Liver (tissue), 9 donors: ENCODE results near the gene RAB27B. TPM values are rescaled to one million over a fixed set of nuclear protein-coding genes. Genes with fewer than 3 reads are reported as not detected.

ENCODE experiments used
- DNase-seq: peaks from one replicate; pipeline ENCODE4 v3.0.0-alpha.2; 2017; ENCODE audit warnings: low spot score
- H3K27ac ChIP-seq, 2 donors: one replicate each; pipeline ENCODE4 v1.7.0; 2013; ENCODE audit warnings: inconsistent platforms in 2 of 2, low read length in 2 of 2, control low read depth in 1 of 2, low read depth in 1 of 2, mild to moderate bottlenecking in 1 of 2
- H3K27me3 ChIP-seq, 4 donors: one replicate each; pipeline versions ENCODE4 v1.6.1 to v1.7.0; 2013; ENCODE audit warnings: low read length in 3 of 4, inconsistent platforms in 1 of 4, mild to moderate bottlenecking in 1 of 4, moderate library complexity in 1 of 4; ENCODE audit not compliant: control insufficient read depth in 4 of 4, insufficient read depth in 4 of 4
- H3K36me3 ChIP-seq, 4 donors: one replicate each; pipeline versions ENCODE4 v1.6.1 to v1.7.0; 2013; ENCODE audit warnings: low read length in 3 of 4, mild to moderate bottlenecking in 3 of 4, low read depth in 1 of 4, moderate library complexity in 1 of 4; ENCODE audit not compliant: control insufficient read depth in 4 of 4, insufficient read depth in 3 of 4
- H3K4me1 ChIP-seq, 4 donors: one replicate each; pipeline versions ENCODE4 v1.6.1 to v1.7.0; 2013; ENCODE audit warnings: low read length in 3 of 4, mild to moderate bottlenecking in 3 of 4, moderate library complexity in 1 of 4; ENCODE audit not compliant: control insufficient read depth in 4 of 4, insufficient read depth in 4 of 4
- H3K4me3 ChIP-seq, 3 donors: one replicate each; pipeline versions ENCODE4 v1.6.1 to v1.7.0; 2013; ENCODE audit warnings: low read length in 3 of 3, control low read depth in 1 of 3, low read depth in 1 of 3, mild to moderate bottlenecking in 1 of 3
- H3K9ac ChIP-seq, 2 donors: one replicate each; pipeline ENCODE4 v1.7.0; 2013; ENCODE audit warnings: low read length in 2 of 2, mild to moderate bottlenecking in 2 of 2, moderate library complexity in 2 of 2, control low read depth in 1 of 2, low read depth in 1 of 2
- H3K9me3 ChIP-seq, 4 donors: one replicate each; pipeline versions ENCODE4 v1.6.1 to v1.7.0; 2013; ENCODE audit warnings: low read length in 3 of 4; ENCODE audit not compliant: control insufficient read depth in 4 of 4
- ATF3 ChIP-seq: IDR thresholded peaks from 2 replicates; pipeline ENCODE4 v1.6.1; 2016; ENCODE audit warnings: antibody characterized with exemption
- FOXA1 ChIP-seq: IDR thresholded peaks from 2 replicates; pipeline ENCODE4 v1.6.1; 2016; ENCODE audit warnings: antibody characterized with exemption
- FOXA2 ChIP-seq: IDR thresholded peaks from 2 replicates; pipeline ENCODE4 v1.6.1; 2016; ENCODE audit warnings: antibody characterized with exemption
- GABPA ChIP-seq, 2 donors: IDR thresholded peaks in 1 of 2; conservative IDR thresholded peaks in 1 of 2; 2 replicates each; pipeline ENCODE4 v1.6.1; 2016; ENCODE audit warnings: antibody characterized with exemption in 2 of 2, mild to moderate bottlenecking in 1 of 2, moderate library complexity in 1 of 2
- HNF4A ChIP-seq, 2 donors: conservative IDR thresholded peaks; 2 replicates each; pipeline ENCODE4 v1.6.1; 2016; ENCODE audit warnings: antibody characterized with exemption in 2 of 2, mild to moderate bottlenecking in 2 of 2
- HNF4G ChIP-seq: IDR thresholded peaks from 2 replicates; pipeline ENCODE4 v1.6.1; 2016; ENCODE audit warnings: antibody characterized with exemption
- JUND ChIP-seq, 2 donors: IDR thresholded peaks; 2 replicates each; pipeline ENCODE4 v1.6.1; 2016; ENCODE audit warnings: antibody characterized with exemption in 2 of 2
- MAX ChIP-seq: IDR thresholded peaks from 2 replicates; pipeline ENCODE4 v1.6.1; 2016; ENCODE audit warnings: antibody characterized with exemption
- NR2F2 ChIP-seq: IDR thresholded peaks from 2 replicates; pipeline ENCODE4 v1.6.1; 2016; ENCODE audit warnings: antibody characterized with exemption
- RAD21 ChIP-seq, 2 donors: IDR thresholded peaks; 2 replicates each; pipeline ENCODE4 v1.6.1; 2016; ENCODE audit warnings: antibody characterized with exemption in 2 of 2, mild to moderate bottlenecking in 2 of 2
- REST ChIP-seq: IDR thresholded peaks from 2 replicates; pipeline ENCODE4 v1.6.1; 2016; ENCODE audit warnings: antibody characterized with exemption, mild to moderate bottlenecking
- RXRA ChIP-seq, 2 donors: IDR thresholded peaks; 2 replicates each; pipeline ENCODE4 v1.6.1; 2017 to 2018; ENCODE audit warnings: antibody characterized with exemption in 2 of 2, mild to moderate bottlenecking in 1 of 2
- SP1 ChIP-seq: IDR thresholded peaks from 2 replicates; pipeline ENCODE4 v1.6.1; 2018; ENCODE audit warnings: antibody characterized with exemption, mild to moderate bottlenecking
- TAF1 ChIP-seq: conservative IDR thresholded peaks from 2 replicates; pipeline ENCODE4 v1.6.1; 2016; ENCODE audit warnings: antibody characterized with exemption, mild to moderate bottlenecking
- YY1 ChIP-seq: IDR thresholded peaks from 2 replicates; pipeline ENCODE4 v1.6.1; 2016; ENCODE audit warnings: antibody characterized with exemption, mild to moderate bottlenecking
- WGBS: extraction: QIAGEN DNeasy Blood & Tissue Kit; methylation state at CpG from one replicate; pipeline ENCODE4 v1.1.7; 2013; 5-methylcytosine and 5-hydroxymethylcytosine counted together
- polyA plus RNA-seq, 2 donors: library from polyadenylated mRNA; stranded (reverse) in 1 of 2; unstranded in 1 of 2; fragments of 200-250 nt in 1 of 2; fragments of >200 nt in 1 of 2; fragmentation: Nextera tagmentation in 1 of 2; extraction: Ambion mirVana in 1 of 2; gene quantifications; one replicate each; pipeline versions ENCODE4 v1.2.1 to v1.2.3, GENCODE V29; 2013 to 2015
- total RNA-seq, 2 donors: library from RNA; depleted of rRNA; stranded (reverse); fragments of >200 nt; gene quantifications; one replicate each; pipeline ENCODE4 v1.2.3, GENCODE V29; 2014
- TF ChIP-seq, protein P1 (sequence below): fragments of 150-350 bp; IDR thresholded peaks from 2 replicates; pipeline ENCODE4 v1.5.1; 2017; ENCODE audit warnings: improper control_type of control experiment, low read depth, low read length; ENCODE audit not compliant: missing input control
- TF ChIP-seq, protein P2 (sequence below): IDR thresholded peaks from 2 replicates; pipeline ENCODE4 v1.6.1; 2016; ENCODE audit warnings: antibody characterized with exemption
- donor health status: healthy.
- donor health status: healthy.
- donor health status: healthy.
- donor health status: healthy.
- donor health status: healthy.

RAB27B gene
- total and polyA plus RNA-seq, 4 donors, result 0.13 to 4.5 (median 0.24) TPM

DNA sequence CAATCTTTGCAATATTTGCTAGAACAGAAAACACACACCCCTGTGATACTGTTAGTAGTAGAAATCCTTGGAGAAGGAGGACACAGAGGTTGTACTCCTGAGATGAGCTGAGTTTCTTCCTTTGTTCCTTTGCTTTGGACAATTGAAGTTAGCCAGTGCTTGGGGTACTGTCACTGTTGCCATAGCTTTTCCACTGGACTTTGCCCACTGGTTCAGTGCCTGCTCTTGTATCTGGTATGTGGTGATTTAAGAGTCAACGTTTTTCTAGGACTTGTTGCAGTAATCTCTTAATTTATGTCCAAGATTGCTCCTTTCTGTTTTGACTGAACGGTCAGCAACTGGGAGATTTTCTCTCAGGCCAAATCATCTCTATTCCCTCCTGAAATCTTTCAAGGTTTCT is 26.1 kb upstream of the RAB27B start:
- H3K27ac ChIP-seq, result no peak overlapping the region

More for the DNA sequence above, 26.1 kb upstream of the RAB27B start:
- TF ChIP-seq REST (no peak), ATF3 (no peak), NR2F2 (no peak), HNF4G (peak; percentile 67), JUND (IDR thresholded peaks at IDR 0.05) (no peak), FOXA1 (no peak), FOXA2 (no peak), RXRA (IDR thresholded peaks at IDR 0.05) (peak in 1 of 2 donors; percentile 36), HNF4A (conservative IDR thresholded peaks at IDR 0.05) (peak; percentile 84 to 91), SP1 (peak; percentile 84), TAF1 (no peak), RAD21 (IDR thresholded peaks at IDR 0.05) (peak in 1 of 2 donors; percentile 15), MAX (no peak), GABPA (IDR thresholded peaks at IDR 0.05 in 1 of 2, conservative IDR thresholded peaks at IDR 0.05 in 1 of 2) (no peak), YY1 (no peak)
- TF ChIP-seq, protein P1, sequence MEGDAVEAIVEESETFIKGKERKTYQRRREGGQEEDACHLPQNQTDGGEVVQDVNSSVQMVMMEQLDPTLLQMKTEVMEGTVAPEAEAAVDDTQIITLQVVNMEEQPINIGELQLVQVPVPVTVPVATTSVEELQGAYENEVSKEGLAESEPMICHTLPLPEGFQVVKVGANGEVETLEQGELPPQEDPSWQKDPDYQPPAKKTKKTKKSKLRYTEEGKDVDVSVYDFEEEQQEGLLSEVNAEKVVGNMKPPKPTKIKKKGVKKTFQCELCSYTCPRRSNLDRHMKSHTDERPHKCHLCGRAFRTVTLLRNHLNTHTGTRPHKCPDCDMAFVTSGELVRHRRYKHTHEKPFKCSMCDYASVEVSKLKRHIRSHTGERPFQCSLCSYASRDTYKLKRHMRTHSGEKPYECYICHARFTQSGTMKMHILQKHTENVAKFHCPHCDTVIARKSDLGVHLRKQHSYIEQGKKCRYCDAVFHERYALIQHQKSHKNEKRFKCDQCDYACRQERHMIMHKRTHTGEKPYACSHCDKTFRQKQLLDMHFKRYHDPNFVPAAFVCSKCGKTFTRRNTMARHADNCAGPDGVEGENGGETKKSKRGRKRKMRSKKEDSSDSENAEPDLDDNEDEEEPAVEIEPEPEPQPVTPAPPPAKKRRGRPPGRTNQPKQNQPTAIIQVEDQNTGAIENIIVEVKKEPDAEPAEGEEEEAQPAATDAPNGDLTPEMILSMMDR, result no peak
- TF ChIP-seq, protein P2, sequence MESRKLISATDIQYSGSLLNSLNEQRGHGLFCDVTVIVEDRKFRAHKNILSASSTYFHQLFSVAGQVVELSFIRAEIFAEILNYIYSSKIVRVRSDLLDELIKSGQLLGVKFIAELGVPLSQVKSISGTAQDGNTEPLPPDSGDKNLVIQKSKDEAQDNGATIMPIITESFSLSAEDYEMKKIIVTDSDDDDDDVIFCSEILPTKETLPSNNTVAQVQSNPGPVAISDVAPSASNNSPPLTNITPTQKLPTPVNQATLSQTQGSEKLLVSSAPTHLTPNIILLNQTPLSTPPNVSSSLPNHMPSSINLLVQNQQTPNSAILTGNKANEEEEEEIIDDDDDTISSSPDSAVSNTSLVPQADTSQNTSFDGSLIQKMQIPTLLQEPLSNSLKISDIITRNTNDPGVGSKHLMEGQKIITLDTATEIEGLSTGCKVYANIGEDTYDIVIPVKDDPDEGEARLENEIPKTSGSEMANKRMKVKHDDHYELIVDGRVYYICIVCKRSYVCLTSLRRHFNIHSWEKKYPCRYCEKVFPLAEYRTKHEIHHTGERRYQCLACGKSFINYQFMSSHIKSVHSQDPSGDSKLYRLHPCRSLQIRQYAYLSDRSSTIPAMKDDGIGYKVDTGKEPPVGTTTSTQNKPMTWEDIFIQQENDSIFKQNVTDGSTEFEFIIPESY, result no peak
- no peaks in the 10 kb centered on the region for H3K9me3 ChIP-seq
- peaks cover 0 to 5% (median 0%) of the 10 kb centered on the region in 4 donors for H3K4me1 ChIP-seq
- DNase-seq, result no peak
- no peaks in the 10 kb centered on the region for H3K27me3 ChIP-seq
- WGBS, result 31% methylated on average over 2 of the region's 2 CpGs
- H3K4me3 ChIP-seq, result no peak overlapping the region
- no peaks in the 10 kb centered on the region for H3K36me3 ChIP-seq
- H3K9ac ChIP-seq, result no peak overlapping the region
